MCF 10A (cell line): ENCODE measurements around the gene ZMYND11. TPM values are rescaled to one million over a fixed set of nuclear protein-coding genes. Genes with fewer than 3 reads are reported as not detected.

ENCODE experiments used
- BruUV-seq: library from RNA; stranded (reverse); fragments of 400-500 nt; replicated peaks from 2 replicates; lab custom pipeline; 2021; lab: Mats Ljungman, UMichigan
- CTCF ChIA-PET: fragments of 300-600 bp; sonication (Branson Sonifier 250); formaldehyde crosslinking; extraction: SDS; loops from one replicate; lab custom pipeline; 2021; ENCODE audit warnings: antibody characterized with exemption, inconsistent platforms; lab: Yijun Ruan, JAX
- POLR2A ChIA-PET: fragments of 300-600, 350-650 bp; sonication (Branson Sonifier 250); formaldehyde crosslinking; extraction: SDS; loops from one replicate; lab custom pipeline; 2020; ENCODE audit warnings: antibody characterized with exemption, inconsistent platforms; lab: Yijun Ruan, JAX
- DNase-seq: peaks from one replicate; pipeline ENCODE4 v3.0.0-alpha.2; 2018; ENCODE audit not compliant: unreplicated experiment
- H3K27ac Mint-ChIP-seq: one replicate; pipeline ENCODE4 v1.8.0; 2022; ENCODE audit warnings: mild to moderate bottlenecking, low read depth, mixed read lengths; ENCODE audit not compliant: unreplicated experiment
- H3K27me3 Mint-ChIP-seq: one replicate; pipeline ENCODE4 v1.8.0; 2022; ENCODE audit warnings: mixed read lengths; ENCODE audit not compliant: insufficient read depth, unreplicated experiment
- H3K36me3 Mint-ChIP-seq: one replicate; pipeline ENCODE4 v1.8.0; 2022; ENCODE audit warnings: mild to moderate bottlenecking, moderate library complexity, mixed read lengths; ENCODE audit not compliant: insufficient read depth, unreplicated experiment
- H3K4me1 Mint-ChIP-seq: one replicate; pipeline ENCODE4 v1.8.0; 2022; ENCODE audit warnings: mixed read lengths; ENCODE audit not compliant: insufficient read depth, unreplicated experiment
- H3K4me3 Mint-ChIP-seq: one replicate; pipeline ENCODE4 v1.8.0; 2022; ENCODE audit warnings: mild to moderate bottlenecking, moderate library complexity, mixed read lengths; ENCODE audit not compliant: unreplicated experiment
- H3K9me3 Mint-ChIP-seq: one replicate; pipeline ENCODE4 v1.8.0; 2022; ENCODE audit warnings: mixed read lengths; ENCODE audit not compliant: unreplicated experiment
- intact Hi-C: fragments of 100-400 bp; cut with micrococcal nuclease; formaldehyde crosslinking; loops from 2 replicates; pipeline ENCODE4 v1.14.1; 2022
- total RNA-seq: library from RNA; stranded (reverse); gene quantifications from 2 replicates; pipeline ENCODE4 v1.2.3, GENCODE V29; 2022
- TF ChIP-seq, protein P1 (sequence below): fragments of 200-600 bp; IDR thresholded peaks from one replicate; pipeline ENCODE4 v1.8.0; 2022; ENCODE audit warnings: antibody characterized with exemption, mild to moderate bottlenecking; ENCODE audit not compliant: unreplicated experiment

The ZMYND11 gene
- total RNA-seq, 1 experiment from 2014 or later: 70.4 TPM

DNA sequence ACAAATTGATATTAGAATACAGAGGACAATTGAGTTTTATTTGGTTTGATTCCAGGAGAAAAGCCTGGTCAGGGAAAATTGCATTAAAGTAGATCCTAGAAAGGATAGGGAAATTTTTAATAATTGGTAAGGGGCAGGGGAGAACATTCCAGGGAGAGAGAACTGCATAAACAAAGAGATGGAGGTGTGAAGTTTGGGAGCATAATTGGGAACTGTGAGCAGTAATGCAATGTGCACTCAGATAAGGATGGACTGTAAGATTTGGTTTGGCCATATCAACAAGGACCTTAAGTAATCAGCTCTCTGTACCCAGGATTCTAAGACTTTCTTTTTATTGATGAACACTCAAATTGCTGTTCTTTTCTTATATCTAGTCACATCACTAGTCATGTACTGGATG lies 41.4 kb downstream of the ZMYND11 start:
- H3K9me3 Mint-ChIP-seq: no peaks in the 10 kb centered on the region
- intact Hi-C loops: loop anchor here (5.0 kb wide), 1 partner anchor 336 kb away; no protein-coding TSS in a partner anchor
- no peak overlapping the region for H3K27ac Mint-ChIP-seq
- H3K36me3 Mint-ChIP-seq: peaks cover 23% of the 10 kb centered on the region
- no peaks in the 10 kb centered on the region for H3K27me3 Mint-ChIP-seq
- no peak for DNase-seq
- no peaks in the 10 kb centered on the region for H3K4me1 Mint-ChIP-seq
- TF ChIP-seq, protein P1, sequence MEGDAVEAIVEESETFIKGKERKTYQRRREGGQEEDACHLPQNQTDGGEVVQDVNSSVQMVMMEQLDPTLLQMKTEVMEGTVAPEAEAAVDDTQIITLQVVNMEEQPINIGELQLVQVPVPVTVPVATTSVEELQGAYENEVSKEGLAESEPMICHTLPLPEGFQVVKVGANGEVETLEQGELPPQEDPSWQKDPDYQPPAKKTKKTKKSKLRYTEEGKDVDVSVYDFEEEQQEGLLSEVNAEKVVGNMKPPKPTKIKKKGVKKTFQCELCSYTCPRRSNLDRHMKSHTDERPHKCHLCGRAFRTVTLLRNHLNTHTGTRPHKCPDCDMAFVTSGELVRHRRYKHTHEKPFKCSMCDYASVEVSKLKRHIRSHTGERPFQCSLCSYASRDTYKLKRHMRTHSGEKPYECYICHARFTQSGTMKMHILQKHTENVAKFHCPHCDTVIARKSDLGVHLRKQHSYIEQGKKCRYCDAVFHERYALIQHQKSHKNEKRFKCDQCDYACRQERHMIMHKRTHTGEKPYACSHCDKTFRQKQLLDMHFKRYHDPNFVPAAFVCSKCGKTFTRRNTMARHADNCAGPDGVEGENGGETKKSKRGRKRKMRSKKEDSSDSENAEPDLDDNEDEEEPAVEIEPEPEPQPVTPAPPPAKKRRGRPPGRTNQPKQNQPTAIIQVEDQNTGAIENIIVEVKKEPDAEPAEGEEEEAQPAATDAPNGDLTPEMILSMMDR: no peak
- ChIA-PET POLR2A (no interaction called here), CTCF (no interaction called here)
- H3K4me3 Mint-ChIP-seq: no peak overlapping the region
- BruUV-seq: no TSS peak

DNA sequence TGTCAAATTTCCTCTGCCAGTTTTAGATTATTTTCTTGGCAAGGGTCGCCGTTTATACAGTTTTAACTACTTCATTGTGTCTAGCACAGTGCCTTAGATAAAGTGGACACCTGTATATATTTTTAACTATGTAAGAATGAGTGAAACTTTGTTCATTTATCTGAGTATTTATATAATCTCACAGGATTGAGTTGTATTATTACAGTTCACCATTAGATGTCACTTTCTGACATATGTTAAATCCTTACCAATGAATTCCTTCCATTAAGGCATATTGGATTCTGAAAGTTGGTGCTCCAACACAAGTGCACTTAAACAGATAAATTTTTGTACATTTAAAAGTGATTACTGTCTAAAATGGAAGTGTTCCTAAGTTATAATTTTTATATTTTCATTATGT lies 43.0 kb downstream of the ZMYND11 start:
- peaks cover 30% of the 10 kb centered on the region for H3K36me3 Mint-ChIP-seq
- no peaks in the 10 kb centered on the region for H3K4me1 Mint-ChIP-seq
- H3K9me3 Mint-ChIP-seq: no peaks in the 10 kb centered on the region
- TF ChIP-seq, protein P1: peak; percentile 37
- peak overlapping the region; percentile 59 for H3K27ac Mint-ChIP-seq
- peak; percentile 34 for DNase-seq
- BruUV-seq: no TSS peak
- H3K27me3 Mint-ChIP-seq: no peaks in the 10 kb centered on the region
- H3K4me3 Mint-ChIP-seq: no peak overlapping the region
- intact Hi-C loops: loop anchor here (5.0 kb wide), 1 partner anchor 334 kb away; no protein-coding TSS in a partner anchor
- POLR2A ChIA-PET: no interaction called here
- CTCF ChIA-PET: no interaction called here

DNA sequence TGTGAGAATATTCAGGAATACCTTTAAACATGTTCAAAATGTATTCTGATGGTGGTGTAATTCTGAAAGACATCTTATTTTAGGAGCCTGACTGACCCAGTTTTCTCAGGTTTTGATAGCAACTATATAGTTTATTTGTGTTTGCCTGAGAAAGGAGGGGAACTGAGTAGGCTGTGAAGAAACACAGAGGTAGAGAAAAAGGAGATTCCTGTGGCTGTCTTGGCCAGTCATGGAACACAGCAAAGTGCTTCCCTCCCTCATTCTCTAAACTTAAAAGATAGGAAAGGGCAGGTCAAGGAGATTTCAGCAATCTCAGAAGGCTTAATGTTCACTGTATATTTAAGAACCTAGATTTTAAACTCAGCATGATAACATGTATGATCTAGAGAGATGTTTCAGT lies 43.5 kb downstream of the ZMYND11 start:
- Mint-ChIP-seq H3K36me3 (peaks cover 34% of the 10 kb centered on the region), H3K4me3 (no peak overlapping the region), H3K9me3 (no peaks in the 10 kb centered on the region), H3K27ac (peak overlapping the region; percentile 59), H3K27me3 (no peaks in the 10 kb centered on the region), H3K4me1 (no peaks in the 10 kb centered on the region)
- POLR2A ChIA-PET: no interaction called here
- DNase-seq: no peak
- BruUV-seq: no TSS peak
- TF ChIP-seq, protein P1: no peak
- intact Hi-C loops: loop anchor here (5.0 kb wide), 1 partner anchor 334 kb away; no protein-coding TSS in a partner anchor
- CTCF ChIA-PET: no interaction called here

DNA sequence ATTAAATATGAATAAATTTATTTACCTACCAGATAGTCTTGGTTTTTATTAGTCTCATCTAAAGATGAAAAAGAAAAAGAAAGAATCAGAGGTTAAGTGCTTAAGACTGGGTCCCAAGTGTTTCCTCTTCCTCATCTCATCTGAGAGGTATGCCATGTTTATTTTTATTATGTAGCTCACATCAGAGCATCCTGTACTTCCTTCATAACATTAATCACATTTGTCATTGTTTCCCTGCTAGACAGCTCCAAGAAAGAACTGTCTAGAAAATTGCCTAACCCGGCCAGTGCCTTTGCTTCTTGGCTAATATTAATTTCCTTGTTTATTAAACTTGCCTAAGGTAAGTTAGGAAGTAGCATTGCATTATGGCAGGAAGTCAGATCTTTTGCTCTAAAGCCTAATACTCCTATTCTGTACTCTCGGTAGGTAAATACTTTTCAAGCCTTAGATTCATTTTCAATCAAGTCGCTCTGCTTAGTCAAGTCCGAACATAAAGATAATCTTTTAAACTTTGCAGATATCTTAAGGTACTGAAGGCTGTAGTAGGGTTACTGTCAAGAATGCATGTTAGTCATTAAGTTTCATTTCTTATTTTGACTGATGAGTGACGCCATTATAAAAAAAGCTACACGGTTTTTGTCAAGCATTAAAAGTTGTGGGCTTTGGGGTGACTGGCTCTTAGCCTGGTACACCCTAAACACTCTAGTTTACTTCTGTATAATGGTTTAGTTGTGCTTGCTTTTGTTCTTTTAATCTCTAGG lies 47.4 kb downstream of the ZMYND11 start:
- CTCF ChIA-PET: no interaction called here
- no TSS peak for BruUV-seq
- H3K4me1 Mint-ChIP-seq: no peaks in the 10 kb centered on the region
- H3K27ac Mint-ChIP-seq: no peak overlapping the region
- intact Hi-C loops: no loop called here
- TF ChIP-seq, protein P1: no peak
- DNase-seq: no peak
- peaks cover 39% of the 10 kb centered on the region for H3K36me3 Mint-ChIP-seq
- POLR2A ChIA-PET: no interaction called here
- peaks cover 10% of the 10 kb centered on the region for H3K9me3 Mint-ChIP-seq
- H3K27me3 Mint-ChIP-seq: no peaks in the 10 kb centered on the region
- no peak overlapping the region for H3K4me3 Mint-ChIP-seq
